NCI-H69 (cell line): ENCODE data around the gene JMJD8.

Experiments
- DNase-seq: peaks from one replicate; lab custom pipeline; 2025; lab: John Stamatoyannopoulos, UW

Gene JMJD8

GRCh38 chr16:684071-684794 is at the start of gene JMJD8:
Gene JMJD8 (minus strand): TSS chr16:684334. CDS start chr16:684319, 15 bp downstream.
- DNase-seq, result peak; percentile 99

GRCh38 chr16:733382-734207 is 49.5 kb upstream of the JMJD8 start:
- DNase-seq, result no peak

- DNase-seq, result no peak
These were observed 48.8 kb upstream of the JMJD8 start for GRCh38 chr16:732936-733335.

- no peak for DNase-seq
These were observed 48.2 kb upstream of the JMJD8 start for GRCh38 chr16:732332-732731.

GRCh38 chr16:730666-731509 is 46.8 kb upstream of the JMJD8 start:
- DNase-seq, result no peak

- no peak for DNase-seq
These were observed 45.9 kb upstream of the JMJD8 start for GRCh38 chr16:729768-730665.

- DNase-seq, result peak; percentile 45
These were observed 45.0 kb upstream of the JMJD8 start for GRCh38 chr16:728890-729744.

- DNase-seq, result peak; percentile 97
These were observed 44.2 kb upstream of the JMJD8 start for GRCh38 chr16:728131-728889.

- DNase-seq, result peak; percentile 65
These were observed 43.3 kb upstream of the JMJD8 start for GRCh38 chr16:727291-727977.

GRCh38 chr16:726438-727290 is 42.5 kb upstream of the JMJD8 start, which contains the start of the genes CCDC78 and HAGHL:
Gene CCDC78 (minus strand): TSS chr16:726443. CDS start chr16:726367, 76 bp downstream.
Gene HAGHL (plus strand): TSS chr16:727106. CDS start chr16:727510, 404 bp downstream.
- DNase-seq, result peak; percentile 92

- no peak for DNase-seq
These were observed 42.0 kb upstream of the JMJD8 start for GRCh38 chr16:726188-726437.

GRCh38 chr16:725463-726187 is 41.5 kb upstream of the JMJD8 start:
- DNase-seq, result no peak

- no peak for DNase-seq
These were observed 40.9 kb upstream of the JMJD8 start for GRCh38 chr16:725041-725376.

GRCh38 chr16:724188-725040 is 40.3 kb upstream of the JMJD8 start:
- DNase-seq, result no peak

GRCh38 chr16:723695-724094 is 39.6 kb upstream of the JMJD8 start:
- DNase-seq, result no peak

- no peak for DNase-seq
These were observed 38.9 kb upstream of the JMJD8 start for GRCh38 chr16:722835-723633.
